Mesothelial cell of epicardium (in vitro differentiated cells): ENCODE data around the gene FUCA1. TPM values are rescaled to one million over a fixed set of nuclear protein-coding genes. Genes with fewer than 3 reads are reported as not detected.
A peak's percentile ranks its signal among the peaks of the same experiment; 100 is the strongest.

ENCODE experiments used
- DNase-seq, 2 experiments: peaks; one replicate each; pipeline ENCODE4 v3.0.0; 2021; ENCODE audit warnings: low spot score in 2 of 2; ENCODE audit not compliant: unreplicated experiment in 2 of 2
- H3K27ac Mint-ChIP-seq: 2 replicates; pipeline ENCODE4 v1.8.0; 2021; ENCODE audit warnings: mixed read lengths
- H3K27me3 Mint-ChIP-seq: 2 replicates; pipeline ENCODE4 v1.8.0; 2021; ENCODE audit warnings: low read depth, mixed read lengths
- H3K36me3 Mint-ChIP-seq: 2 replicates; pipeline ENCODE4 v1.8.0; 2021; ENCODE audit warnings: mixed read lengths
- H3K4me1 Mint-ChIP-seq: 2 replicates; pipeline ENCODE4 v1.8.0; 2021; ENCODE audit warnings: mixed read lengths
- H3K4me3 Mint-ChIP-seq: 2 replicates; pipeline ENCODE4 v1.8.0; 2021; ENCODE audit warnings: mild to moderate bottlenecking, moderate library complexity, mixed read lengths
- H3K9me3 Mint-ChIP-seq: 2 replicates; pipeline ENCODE4 v1.8.0; 2021; ENCODE audit warnings: mixed read lengths
- CTCF ChIP-seq: fragments of 200-600 bp; sonication (generic); IDR thresholded peaks from one replicate; pipeline ENCODE4 v1.5.0; 2021; ENCODE audit warnings: antibody characterized with exemption; ENCODE audit not compliant: unreplicated experiment
- total RNA-seq: library from RNA; stranded (reverse); gene quantifications from 3 replicates; pipeline ENCODE4 v1.2.1, GENCODE V29; 2021

The FUCA1 gene
- total RNA-seq = 18.9 to 21.3 TPM (median 19.0 TPM) in 3 replicates

DNA sequence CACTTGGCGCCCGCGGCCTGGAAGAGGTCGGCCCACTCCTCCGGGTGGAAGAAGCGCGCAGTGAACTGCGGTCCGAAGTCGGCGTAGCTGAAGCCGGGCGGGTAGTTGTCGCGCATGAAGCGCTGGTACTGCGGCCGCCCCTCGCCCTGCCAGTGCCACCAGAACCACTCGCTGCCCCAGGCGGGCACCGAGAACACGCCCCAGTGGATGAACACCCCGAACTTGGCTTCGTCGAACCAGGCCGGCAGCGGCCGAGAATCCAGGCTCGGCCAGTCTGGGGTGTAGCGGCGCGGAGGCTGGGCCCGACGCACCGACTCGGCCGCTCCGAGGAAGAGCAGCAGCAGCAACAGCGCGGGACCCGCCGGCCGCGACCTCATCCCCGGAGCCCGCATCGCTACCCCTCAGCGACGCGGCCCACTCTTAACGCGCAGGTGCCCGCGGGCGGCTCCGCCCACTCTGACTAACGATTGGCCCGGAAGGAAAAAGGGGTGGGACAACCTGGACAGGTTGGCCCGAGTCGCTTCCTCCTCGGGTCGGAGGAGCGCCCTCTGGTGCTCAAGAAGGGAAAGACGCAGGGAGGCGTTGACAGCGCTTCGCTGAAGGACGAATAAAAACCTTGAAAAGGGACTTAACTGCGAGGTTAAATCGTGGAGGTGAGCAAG is at the start of gene FUCA1:
FUCA1 (minus strand) TSS at position 396 of the 662 bp plus-strand sequence; CDS start at position 392, 4 bp downstream.
- no peaks in the 10 kb centered on the region for H3K9me3 Mint-ChIP-seq
- peaks cover 23% of the 10 kb centered on the region for H3K4me1 Mint-ChIP-seq
- H3K36me3 Mint-ChIP-seq = peaks cover 4% of the 10 kb centered on the region
- H3K4me3 Mint-ChIP-seq = peak within 1 kb of the TSS; percentile 77
- peak; percentile 91 for TF ChIP-seq CTCF
- H3K27ac Mint-ChIP-seq = no peak within 1 kb of the TSS
- DNase-seq = peak; percentile 89 to 97
- peaks cover 23% of the 10 kb centered on the region for H3K27me3 Mint-ChIP-seq

- H3K4me3 Mint-ChIP-seq = no peak overlapping the region
- TF ChIP-seq CTCF = peak; percentile 30
- H3K27ac Mint-ChIP-seq = peak overlapping the region; percentile 88
- H3K27me3 Mint-ChIP-seq = no peaks in the 10 kb centered on the region
- peak; percentile 32 to 73 for DNase-seq
- H3K36me3 Mint-ChIP-seq = no peaks in the 10 kb centered on the region
- H3K9me3 Mint-ChIP-seq = no peaks in the 10 kb centered on the region
- H3K4me1 Mint-ChIP-seq = peaks cover 17% of the 10 kb centered on the region
Measured at GRCh38 chr1:23916209-23917131, 48.4 kb upstream of the FUCA1 start.

DNA sequence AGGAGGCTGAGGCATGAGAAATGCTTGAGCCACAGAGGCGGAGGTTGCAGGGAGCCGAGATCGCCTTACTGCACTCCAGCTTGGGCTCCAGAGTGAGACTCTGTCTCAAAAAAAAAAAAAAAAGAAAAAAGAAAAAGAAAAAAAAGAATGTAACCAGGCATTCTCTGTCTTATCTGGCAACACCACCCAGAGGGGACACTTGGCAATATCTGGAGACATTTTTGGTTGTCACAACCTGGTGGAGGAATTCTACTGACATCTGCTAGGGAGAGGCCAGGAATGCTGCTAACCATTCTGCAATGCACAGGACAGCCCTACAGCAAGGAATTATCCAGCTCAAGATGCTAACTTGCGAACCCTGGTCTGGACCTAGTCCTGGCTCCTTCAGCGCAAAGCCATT is 47.4 kb upstream of the FUCA1 start:
- Mint-ChIP-seq H3K36me3 (no peaks in the 10 kb centered on the region), H3K9me3 (no peaks in the 10 kb centered on the region), H3K4me1 (peaks cover 11% of the 10 kb centered on the region), H3K27me3 (no peaks in the 10 kb centered on the region), H3K27ac (no peak overlapping the region), H3K4me3 (no peak overlapping the region)
- no peak for DNase-seq
- TF ChIP-seq CTCF = no peak

- Mint-ChIP-seq H3K36me3 (no peaks in the 10 kb centered on the region), H3K27me3 (no peaks in the 10 kb centered on the region), H3K27ac (no peak overlapping the region), H3K9me3 (no peaks in the 10 kb centered on the region), H3K4me1 (peaks cover 6% of the 10 kb centered on the region), H3K4me3 (no peak overlapping the region)
- no peak for DNase-seq
- TF ChIP-seq CTCF = no peak
Measured at GRCh38 chr1:23914921-23915320, 46.8 kb upstream of the FUCA1 start.

DNA sequence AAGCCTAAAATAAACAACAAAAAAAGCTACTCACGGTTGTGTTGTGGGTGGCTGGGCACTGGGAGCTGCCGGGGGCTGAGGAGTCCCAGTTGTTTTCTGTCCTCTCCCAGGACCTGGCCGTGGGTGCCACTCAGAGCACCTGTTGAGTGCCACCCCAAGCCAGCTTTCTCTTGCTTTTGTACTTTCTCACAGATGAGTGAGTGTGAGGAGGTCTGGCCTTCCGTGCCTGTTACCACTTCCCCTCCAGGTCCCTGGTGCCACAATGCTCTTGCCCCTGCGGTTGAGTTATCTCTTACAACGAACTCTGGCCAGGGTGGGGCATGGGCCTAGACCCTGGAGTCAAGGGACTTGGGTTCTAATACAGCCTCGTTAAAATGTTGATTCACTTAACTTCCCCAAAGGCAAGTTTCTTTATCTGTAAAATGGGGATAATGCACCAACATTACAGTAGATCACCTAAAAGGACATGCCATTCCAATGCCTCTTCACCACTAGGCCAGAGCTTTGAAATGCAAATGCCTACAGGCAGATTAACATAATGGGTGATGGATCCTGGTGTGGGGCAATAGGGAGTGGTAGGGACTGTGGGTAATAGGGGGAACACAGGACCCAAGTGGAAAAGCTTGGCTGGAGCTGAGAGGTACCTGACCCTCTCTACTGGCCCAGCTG is 45.3 kb upstream of the FUCA1 start, which contains the start of gene CNR2:
CNR2 (minus strand) TSS at position 151 of the 669 bp plus-strand sequence. CDS start 37,745 bp downstream, outside the sequence.
- H3K9me3 Mint-ChIP-seq = no peaks in the 10 kb centered on the region
- no peak for DNase-seq
- no peaks in the 10 kb centered on the region for H3K27me3 Mint-ChIP-seq
- H3K27ac Mint-ChIP-seq = no peak within 1 kb of the TSS
- peaks cover 6% of the 10 kb centered on the region for H3K4me1 Mint-ChIP-seq
- H3K4me3 Mint-ChIP-seq = no peak within 1 kb of the TSS
- H3K36me3 Mint-ChIP-seq = no peaks in the 10 kb centered on the region
- TF ChIP-seq CTCF = no peak
